Subcutaneous abdominal adipose tissue (tissue), 5 donors: ENCODE results near the gene SUGP1.

Experiments used
- H3K27ac ChIP-seq: one replicate; pipeline ENCODE4 v1.7.0; 2013; ENCODE audit warnings: low read depth, mild to moderate bottlenecking, inconsistent platforms, low read length, moderate library complexity
- H3K27me3 ChIP-seq, 5 donors: one replicate each; pipeline ENCODE4 v1.7.0; 2013; ENCODE audit warnings: low read length in 5 of 5, inconsistent platforms in 1 of 5; ENCODE audit not compliant: control insufficient read depth in 5 of 5, insufficient read depth in 4 of 5
- H3K36me3 ChIP-seq, 5 donors: one replicate each; pipeline ENCODE4 v1.7.0; 2013; ENCODE audit warnings: low read length in 5 of 5; ENCODE audit not compliant: control insufficient read depth in 5 of 5, insufficient read depth in 5 of 5
- H3K4me1 ChIP-seq, 5 donors: one replicate each; pipeline ENCODE4 v1.7.0; 2013; ENCODE audit warnings: low read length in 5 of 5, mild to moderate bottlenecking in 3 of 5, moderate library complexity in 1 of 5; ENCODE audit not compliant: control insufficient read depth in 5 of 5, insufficient read depth in 5 of 5
- H3K4me3 ChIP-seq, 5 donors: one replicate each; pipeline ENCODE4 v1.7.0; 2013; ENCODE audit warnings: low read length in 5 of 5, low read depth in 1 of 5
- H3K9ac ChIP-seq, 5 donors: one replicate each; pipeline ENCODE4 v1.7.0; 2013; ENCODE audit warnings: low read length in 5 of 5, mild to moderate bottlenecking in 4 of 5, moderate library complexity in 3 of 5
- H3K9me3 ChIP-seq, 5 donors: one replicate each; pipeline ENCODE4 v1.7.0; 2013; ENCODE audit warnings: low read length in 5 of 5; ENCODE audit not compliant: control insufficient read depth in 5 of 5
- donor health status: healthy.
- donor health status: healthy.
- donor health status: healthy.
- donor health status: healthy.
- donor health status: healthy.

Gene SUGP1, protein sequence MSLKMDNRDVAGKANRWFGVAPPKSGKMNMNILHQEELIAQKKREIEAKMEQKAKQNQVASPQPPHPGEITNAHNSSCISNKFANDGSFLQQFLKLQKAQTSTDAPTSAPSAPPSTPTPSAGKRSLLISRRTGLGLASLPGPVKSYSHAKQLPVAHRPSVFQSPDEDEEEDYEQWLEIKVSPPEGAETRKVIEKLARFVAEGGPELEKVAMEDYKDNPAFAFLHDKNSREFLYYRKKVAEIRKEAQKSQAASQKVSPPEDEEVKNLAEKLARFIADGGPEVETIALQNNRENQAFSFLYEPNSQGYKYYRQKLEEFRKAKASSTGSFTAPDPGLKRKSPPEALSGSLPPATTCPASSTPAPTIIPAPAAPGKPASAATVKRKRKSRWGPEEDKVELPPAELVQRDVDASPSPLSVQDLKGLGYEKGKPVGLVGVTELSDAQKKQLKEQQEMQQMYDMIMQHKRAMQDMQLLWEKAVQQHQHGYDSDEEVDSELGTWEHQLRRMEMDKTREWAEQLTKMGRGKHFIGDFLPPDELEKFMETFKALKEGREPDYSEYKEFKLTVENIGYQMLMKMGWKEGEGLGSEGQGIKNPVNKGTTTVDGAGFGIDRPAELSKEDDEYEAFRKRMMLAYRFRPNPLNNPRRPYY

DNA sequence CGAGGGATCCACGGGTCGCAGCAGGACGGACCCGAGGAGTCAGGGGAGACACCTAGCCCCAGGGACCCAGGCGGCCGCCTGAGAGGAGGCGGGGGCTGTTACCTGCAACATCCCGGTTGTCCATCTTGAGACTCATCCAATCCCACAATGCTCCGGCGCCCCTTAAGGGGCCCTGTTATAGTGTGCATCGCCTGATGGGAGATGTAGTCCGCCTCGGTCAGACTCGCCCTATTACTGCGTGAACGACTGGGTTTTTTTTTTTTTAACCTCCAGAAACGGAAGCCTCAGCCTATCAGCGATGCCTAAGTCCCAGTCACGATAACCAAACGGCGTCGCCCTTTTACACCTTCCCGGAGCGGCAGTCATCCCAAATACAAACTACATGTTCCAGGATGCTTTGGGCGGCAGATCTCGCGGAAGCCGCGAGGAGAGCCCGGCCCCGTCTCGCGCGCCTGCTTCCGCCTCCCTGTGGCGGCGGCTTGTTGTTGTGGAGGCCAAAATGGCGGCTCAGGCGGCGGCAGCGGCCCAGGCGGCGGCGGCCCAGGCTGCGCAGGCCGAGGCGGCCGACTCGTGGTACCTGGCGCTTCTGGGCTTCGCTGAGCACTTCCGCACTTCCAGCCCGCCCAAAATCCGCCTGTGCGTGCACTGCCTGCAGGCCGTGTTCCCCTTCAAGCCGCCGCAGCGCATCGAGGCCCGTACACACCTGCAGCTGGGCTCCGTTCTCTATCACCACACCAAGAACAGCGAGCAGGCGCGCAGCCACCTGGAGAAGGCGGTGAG is at the start of gene SUGP1, which contains the start of gene MAU2:
Gene SUGP1 (minus strand): TSS at position 149 of the 780 bp plus-strand sequence. CDS start 13 bp downstream, at position 136.
Gene MAU2 (plus strand): TSS at position 469 of the 780 bp plus-strand sequence. CDS start 31 bp downstream, at position 500.
- Histone ChIP-seq H3K4me1 (peaks cover 2 to 36% (median 27%) of the 10 kb centered on the region in 5 donors), H3K4me3 (peak within 1 kb of the TSS; percentile 82 to 99 (median 94)), H3K9me3 (no peaks in the 10 kb centered on the region), H3K27me3 (no peaks in the 10 kb centered on the region), H3K27ac (peak within 1 kb of the TSS; percentile 87), H3K9ac (peak within 1 kb of the TSS; percentile 89 to 100 (median 99)), H3K36me3 (peaks cover 0 to 32% (median 23%) of the 10 kb centered on the region in 5 donors)

- H3K27ac ChIP-seq, result no peak overlapping the region
- H3K27me3 ChIP-seq, result no peaks in the 10 kb centered on the region
Measured at GRCh38 chr19:19368087-19368486, 47.8 kb upstream of the SUGP1 start.

GRCh38 chr19:19366434-19367396 is 46.4 kb upstream of the SUGP1 start:
- H3K36me3 ChIP-seq, result peaks cover 0 to 4% (median 0%) of the 10 kb centered on the region in 5 donors
- no peak overlapping the region for H3K9ac ChIP-seq
- H3K27me3 ChIP-seq, result no peaks in the 10 kb centered on the region
- H3K4me1 ChIP-seq, result peaks cover 2 to 21% (median 16%) of the 10 kb centered on the region in 5 donors
- H3K4me3 ChIP-seq, result peak overlapping the region in 3 of 5 donors; percentile 23 to 66 (median 47)
- H3K27ac ChIP-seq, result no peak overlapping the region
- H3K9me3 ChIP-seq, result no peaks in the 10 kb centered on the region

More at GRCh38 chr19:19368087-19368486, 47.8 kb upstream of the SUGP1 start:
- no peaks in the 10 kb centered on the region for H3K36me3 ChIP-seq
- H3K9ac ChIP-seq, result peak overlapping the region in 1 of 5 donors; percentile 23
- no peak overlapping the region for H3K4me3 ChIP-seq
- no peaks in the 10 kb centered on the region for H3K9me3 ChIP-seq
- H3K4me1 ChIP-seq, result peaks cover 2 to 26% (median 21%) of the 10 kb centered on the region in 5 donors

GRCh38 chr19:19362075-19362474 is 41.8 kb upstream of the SUGP1 start:
- no peak overlapping the region for H3K27ac ChIP-seq
- H3K36me3 ChIP-seq, result peaks cover 0 to 21% (median 11%) of the 10 kb centered on the region in 5 donors
- H3K4me3 ChIP-seq, result no peak overlapping the region
- H3K4me1 ChIP-seq, result peaks cover 2 to 29% (median 25%) of the 10 kb centered on the region in 5 donors
- H3K9ac ChIP-seq, result no peak overlapping the region
- no peaks in the 10 kb centered on the region for H3K9me3 ChIP-seq
- no peaks in the 10 kb centered on the region for H3K27me3 ChIP-seq

- Histone ChIP-seq H3K4me1 (peaks cover 2 to 24% (median 17%) of the 10 kb centered on the region in 5 donors), H3K27me3 (no peaks in the 10 kb centered on the region), H3K9me3 (no peaks in the 10 kb centered on the region), H3K9ac (no peak overlapping the region), H3K27ac (no peak overlapping the region), H3K4me3 (no peak overlapping the region), H3K36me3 (peaks cover 0 to 30% (median 20%) of the 10 kb centered on the region in 5 donors)
Measured at GRCh38 chr19:19361075-19361594, 40.8 kb upstream of the SUGP1 start.

- no peaks in the 10 kb centered on the region for H3K9me3 ChIP-seq
- H3K9ac ChIP-seq, result no peak overlapping the region
- H3K36me3 ChIP-seq, result peaks cover 0 to 69% (median 61%) of the 10 kb centered on the region in 5 donors
- H3K4me3 ChIP-seq, result no peak overlapping the region
- H3K27me3 ChIP-seq, result no peaks in the 10 kb centered on the region
- peaks cover 0 to 15% (median 4%) of the 10 kb centered on the region in 5 donors for H3K4me1 ChIP-seq
- no peak overlapping the region for H3K27ac ChIP-seq
Measured at GRCh38 chr19:19356901-19357566, 36.7 kb upstream of the SUGP1 start.

GRCh38 chr19:19356500-19356899 is 36.2 kb upstream of the SUGP1 start:
- H3K4me3 ChIP-seq, result no peak overlapping the region
- H3K27ac ChIP-seq, result no peak overlapping the region
- H3K27me3 ChIP-seq, result no peaks in the 10 kb centered on the region
- H3K9ac ChIP-seq, result no peak overlapping the region
- H3K36me3 ChIP-seq, result peaks cover 0 to 73% (median 62%) of the 10 kb centered on the region in 5 donors
- peaks cover 0 to 15% (median 4%) of the 10 kb centered on the region in 5 donors for H3K4me1 ChIP-seq
- no peaks in the 10 kb centered on the region for H3K9me3 ChIP-seq

DNA sequence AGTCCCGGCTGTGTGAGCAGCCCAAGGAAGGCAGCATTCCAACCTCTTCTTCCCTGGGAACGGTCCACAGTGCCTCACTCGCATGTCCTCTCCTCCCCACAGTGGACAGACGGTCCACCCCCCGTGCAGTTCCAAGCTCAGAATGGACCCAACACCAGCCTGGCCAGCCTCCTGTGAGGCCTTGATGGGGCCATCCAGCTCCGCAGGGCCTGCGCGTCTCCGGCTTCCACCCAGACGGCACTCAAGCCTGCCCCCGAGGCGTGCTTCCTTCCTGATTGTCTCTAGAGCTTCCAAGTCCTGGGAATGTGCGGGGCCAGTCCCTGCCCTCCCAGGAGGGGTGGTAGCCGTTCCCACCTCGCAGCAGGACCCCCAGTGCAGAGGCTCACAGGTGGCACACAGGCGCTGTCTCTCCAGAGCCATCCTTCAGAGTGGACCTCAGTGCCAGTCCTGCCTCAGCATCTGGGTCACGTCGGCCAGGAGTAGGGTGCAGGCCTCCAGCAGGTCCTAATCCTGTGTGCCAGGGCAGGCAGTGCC is 35.4 kb upstream of the SUGP1 start:
- Histone ChIP-seq H3K4me3 (no peak overlapping the region), H3K36me3 (peaks cover 0 to 81% (median 67%) of the 10 kb centered on the region in 5 donors), H3K9me3 (no peaks in the 10 kb centered on the region), H3K4me1 (peaks cover 0 to 9% (median 0%) of the 10 kb centered on the region in 5 donors), H3K27me3 (no peaks in the 10 kb centered on the region), H3K27ac (no peak overlapping the region), H3K9ac (no peak overlapping the region)
